Liver (tissue), 9 donors: ENCODE data around the gene CNKSR3. TPM values are rescaled to one million over a fixed set of nuclear protein-coding genes. Genes with fewer than 3 reads are reported as not detected.
A peak's percentile ranks its signal among the peaks of the same experiment; 100 is the strongest.

Source experiments
- DNase-seq: peaks from one replicate; pipeline ENCODE4 v3.0.0-alpha.2; 2017; ENCODE audit warnings: low spot score
- H3K27ac ChIP-seq, 2 donors: one replicate each; pipeline ENCODE4 v1.7.0; 2013; ENCODE audit warnings: inconsistent platforms in 2 of 2, low read length in 2 of 2, control low read depth in 1 of 2, low read depth in 1 of 2, mild to moderate bottlenecking in 1 of 2
- H3K27me3 ChIP-seq, 4 donors: one replicate each; pipeline versions ENCODE4 v1.6.1 to v1.7.0; 2013; ENCODE audit warnings: low read length in 3 of 4, inconsistent platforms in 1 of 4, mild to moderate bottlenecking in 1 of 4, moderate library complexity in 1 of 4; ENCODE audit not compliant: control insufficient read depth in 4 of 4, insufficient read depth in 4 of 4
- H3K36me3 ChIP-seq, 4 donors: one replicate each; pipeline versions ENCODE4 v1.6.1 to v1.7.0; 2013; ENCODE audit warnings: low read length in 3 of 4, mild to moderate bottlenecking in 3 of 4, low read depth in 1 of 4, moderate library complexity in 1 of 4; ENCODE audit not compliant: control insufficient read depth in 4 of 4, insufficient read depth in 3 of 4
- H3K4me1 ChIP-seq, 4 donors: one replicate each; pipeline versions ENCODE4 v1.6.1 to v1.7.0; 2013; ENCODE audit warnings: low read length in 3 of 4, mild to moderate bottlenecking in 3 of 4, moderate library complexity in 1 of 4; ENCODE audit not compliant: control insufficient read depth in 4 of 4, insufficient read depth in 4 of 4
- H3K4me3 ChIP-seq, 3 donors: one replicate each; pipeline versions ENCODE4 v1.6.1 to v1.7.0; 2013; ENCODE audit warnings: low read length in 3 of 3, control low read depth in 1 of 3, low read depth in 1 of 3, mild to moderate bottlenecking in 1 of 3
- H3K9ac ChIP-seq, 2 donors: one replicate each; pipeline ENCODE4 v1.7.0; 2013; ENCODE audit warnings: low read length in 2 of 2, mild to moderate bottlenecking in 2 of 2, moderate library complexity in 2 of 2, control low read depth in 1 of 2, low read depth in 1 of 2
- H3K9me3 ChIP-seq, 4 donors: one replicate each; pipeline versions ENCODE4 v1.6.1 to v1.7.0; 2013; ENCODE audit warnings: low read length in 3 of 4; ENCODE audit not compliant: control insufficient read depth in 4 of 4
- EGR1 ChIP-seq, 2 donors: IDR thresholded peaks; 2 replicates each; pipeline ENCODE4 v1.6.1; 2016 to 2018; ENCODE audit warnings: antibody characterized with exemption in 2 of 2, low read depth in 2 of 2
- FOXA1 ChIP-seq: IDR thresholded peaks from 2 replicates; pipeline ENCODE4 v1.6.1; 2016; ENCODE audit warnings: antibody characterized with exemption
- FOXA2 ChIP-seq: IDR thresholded peaks from 2 replicates; pipeline ENCODE4 v1.6.1; 2016; ENCODE audit warnings: antibody characterized with exemption
- GABPA ChIP-seq, 2 donors: IDR thresholded peaks in 1 of 2; conservative IDR thresholded peaks in 1 of 2; 2 replicates each; pipeline ENCODE4 v1.6.1; 2016; ENCODE audit warnings: antibody characterized with exemption in 2 of 2, mild to moderate bottlenecking in 1 of 2, moderate library complexity in 1 of 2
- HNF4A ChIP-seq, 2 donors: conservative IDR thresholded peaks; 2 replicates each; pipeline ENCODE4 v1.6.1; 2016; ENCODE audit warnings: antibody characterized with exemption in 2 of 2, mild to moderate bottlenecking in 2 of 2
- HNF4G ChIP-seq: IDR thresholded peaks from 2 replicates; pipeline ENCODE4 v1.6.1; 2016; ENCODE audit warnings: antibody characterized with exemption
- JUND ChIP-seq, 2 donors: IDR thresholded peaks; 2 replicates each; pipeline ENCODE4 v1.6.1; 2016; ENCODE audit warnings: antibody characterized with exemption in 2 of 2
- NR2F2 ChIP-seq: IDR thresholded peaks from 2 replicates; pipeline ENCODE4 v1.6.1; 2016; ENCODE audit warnings: antibody characterized with exemption
- RAD21 ChIP-seq, 2 donors: IDR thresholded peaks; 2 replicates each; pipeline ENCODE4 v1.6.1; 2016; ENCODE audit warnings: antibody characterized with exemption in 2 of 2, mild to moderate bottlenecking in 2 of 2
- RXRA ChIP-seq, 2 donors: IDR thresholded peaks; 2 replicates each; pipeline ENCODE4 v1.6.1; 2017 to 2018; ENCODE audit warnings: antibody characterized with exemption in 2 of 2, mild to moderate bottlenecking in 1 of 2
- SP1 ChIP-seq: IDR thresholded peaks from 2 replicates; pipeline ENCODE4 v1.6.1; 2018; ENCODE audit warnings: antibody characterized with exemption, mild to moderate bottlenecking
- TAF1 ChIP-seq: conservative IDR thresholded peaks from 2 replicates; pipeline ENCODE4 v1.6.1; 2016; ENCODE audit warnings: antibody characterized with exemption, mild to moderate bottlenecking
- YY1 ChIP-seq: IDR thresholded peaks from 2 replicates; pipeline ENCODE4 v1.6.1; 2016; ENCODE audit warnings: antibody characterized with exemption, mild to moderate bottlenecking
- WGBS: extraction: QIAGEN DNeasy Blood & Tissue Kit; methylation state at CpG from one replicate; pipeline ENCODE4 v1.1.7; 2013; 5-methylcytosine and 5-hydroxymethylcytosine counted together
- polyA plus RNA-seq, 2 donors: library from polyadenylated mRNA; stranded (reverse) in 1 of 2; unstranded in 1 of 2; fragments of 200-250 nt in 1 of 2; fragments of >200 nt in 1 of 2; fragmentation: Nextera tagmentation in 1 of 2; extraction: Ambion mirVana in 1 of 2; gene quantifications; one replicate each; pipeline versions ENCODE4 v1.2.1 to v1.2.3, GENCODE V29; 2013 to 2015
- total RNA-seq, 2 donors: library from RNA; depleted of rRNA; stranded (reverse); fragments of >200 nt; gene quantifications; one replicate each; pipeline ENCODE4 v1.2.3, GENCODE V29; 2014
- TF ChIP-seq, protein P1 (sequence below): IDR thresholded peaks from 2 replicates; pipeline ENCODE4 v1.6.1; 2016; ENCODE audit warnings: antibody characterized with exemption
- TF ChIP-seq, protein P2 (sequence below): fragments of 150-350 bp; IDR thresholded peaks from 2 replicates; pipeline ENCODE4 v1.5.1; 2017; ENCODE audit warnings: improper control_type of control experiment, low read depth, low read length; ENCODE audit not compliant: missing input control
- TF ChIP-seq, protein P3 (sequence below): IDR thresholded peaks from 2 replicates; pipeline ENCODE4 v1.6.1; 2016; ENCODE audit warnings: antibody characterized with exemption
- TF ChIP-seq, protein P4 (sequence below): IDR thresholded peaks from 2 replicates; pipeline ENCODE4 v1.6.1; 2016; ENCODE audit warnings: antibody characterized with exemption
- TF ChIP-seq, protein P5 (sequence below): IDR thresholded peaks from 2 replicates; pipeline ENCODE4 v1.6.1; 2016; ENCODE audit warnings: antibody characterized with exemption, mild to moderate bottlenecking
- donor health status: healthy.
- donor health status: healthy.
- donor health status: healthy.
- donor health status: healthy.
- donor health status: healthy.

CNKSR3 gene
- total and polyA plus RNA-seq, 4 donors = 6.4 to 22.7 (median 15.0) TPM

DNA sequence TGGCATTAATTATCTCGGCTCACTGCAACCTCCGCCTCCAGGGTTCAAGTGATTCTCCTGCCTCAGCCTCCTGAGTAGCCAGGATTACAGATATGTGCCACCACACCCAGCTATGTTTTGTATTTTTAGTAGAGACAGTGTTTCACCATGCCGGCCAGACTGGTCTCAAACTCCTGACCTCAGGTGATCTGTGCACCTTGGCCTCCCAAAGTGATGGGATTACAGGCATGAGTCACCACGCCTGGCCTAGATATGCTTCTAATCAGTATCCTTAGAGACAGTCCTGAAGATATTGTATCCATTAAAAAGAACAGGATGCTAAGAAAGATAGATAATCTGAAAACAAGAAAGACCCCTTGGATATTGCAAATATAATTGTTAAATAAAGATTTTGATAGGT lies 150.8 kb downstream of the CNKSR3 start:
- TF ChIP-seq, protein P1, sequence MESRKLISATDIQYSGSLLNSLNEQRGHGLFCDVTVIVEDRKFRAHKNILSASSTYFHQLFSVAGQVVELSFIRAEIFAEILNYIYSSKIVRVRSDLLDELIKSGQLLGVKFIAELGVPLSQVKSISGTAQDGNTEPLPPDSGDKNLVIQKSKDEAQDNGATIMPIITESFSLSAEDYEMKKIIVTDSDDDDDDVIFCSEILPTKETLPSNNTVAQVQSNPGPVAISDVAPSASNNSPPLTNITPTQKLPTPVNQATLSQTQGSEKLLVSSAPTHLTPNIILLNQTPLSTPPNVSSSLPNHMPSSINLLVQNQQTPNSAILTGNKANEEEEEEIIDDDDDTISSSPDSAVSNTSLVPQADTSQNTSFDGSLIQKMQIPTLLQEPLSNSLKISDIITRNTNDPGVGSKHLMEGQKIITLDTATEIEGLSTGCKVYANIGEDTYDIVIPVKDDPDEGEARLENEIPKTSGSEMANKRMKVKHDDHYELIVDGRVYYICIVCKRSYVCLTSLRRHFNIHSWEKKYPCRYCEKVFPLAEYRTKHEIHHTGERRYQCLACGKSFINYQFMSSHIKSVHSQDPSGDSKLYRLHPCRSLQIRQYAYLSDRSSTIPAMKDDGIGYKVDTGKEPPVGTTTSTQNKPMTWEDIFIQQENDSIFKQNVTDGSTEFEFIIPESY = no peak
- TF ChIP-seq GABPA (IDR thresholded peaks at IDR 0.05 in 1 of 2, conservative IDR thresholded peaks at IDR 0.05 in 1 of 2) (no peak), YY1 (no peak), TAF1 (no peak)
- TF ChIP-seq, protein P2, sequence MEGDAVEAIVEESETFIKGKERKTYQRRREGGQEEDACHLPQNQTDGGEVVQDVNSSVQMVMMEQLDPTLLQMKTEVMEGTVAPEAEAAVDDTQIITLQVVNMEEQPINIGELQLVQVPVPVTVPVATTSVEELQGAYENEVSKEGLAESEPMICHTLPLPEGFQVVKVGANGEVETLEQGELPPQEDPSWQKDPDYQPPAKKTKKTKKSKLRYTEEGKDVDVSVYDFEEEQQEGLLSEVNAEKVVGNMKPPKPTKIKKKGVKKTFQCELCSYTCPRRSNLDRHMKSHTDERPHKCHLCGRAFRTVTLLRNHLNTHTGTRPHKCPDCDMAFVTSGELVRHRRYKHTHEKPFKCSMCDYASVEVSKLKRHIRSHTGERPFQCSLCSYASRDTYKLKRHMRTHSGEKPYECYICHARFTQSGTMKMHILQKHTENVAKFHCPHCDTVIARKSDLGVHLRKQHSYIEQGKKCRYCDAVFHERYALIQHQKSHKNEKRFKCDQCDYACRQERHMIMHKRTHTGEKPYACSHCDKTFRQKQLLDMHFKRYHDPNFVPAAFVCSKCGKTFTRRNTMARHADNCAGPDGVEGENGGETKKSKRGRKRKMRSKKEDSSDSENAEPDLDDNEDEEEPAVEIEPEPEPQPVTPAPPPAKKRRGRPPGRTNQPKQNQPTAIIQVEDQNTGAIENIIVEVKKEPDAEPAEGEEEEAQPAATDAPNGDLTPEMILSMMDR = no peak
- TF ChIP-seq, protein P3, sequence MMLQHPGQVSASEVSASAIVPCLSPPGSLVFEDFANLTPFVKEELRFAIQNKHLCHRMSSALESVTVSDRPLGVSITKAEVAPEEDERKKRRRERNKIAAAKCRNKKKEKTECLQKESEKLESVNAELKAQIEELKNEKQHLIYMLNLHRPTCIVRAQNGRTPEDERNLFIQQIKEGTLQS = no peak
- TF ChIP-seq, protein P4, sequence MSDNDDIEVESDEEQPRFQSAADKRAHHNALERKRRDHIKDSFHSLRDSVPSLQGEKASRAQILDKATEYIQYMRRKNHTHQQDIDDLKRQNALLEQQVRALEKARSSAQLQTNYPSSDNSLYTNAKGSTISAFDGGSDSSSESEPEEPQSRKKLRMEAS = no peak
- H3K9ac ChIP-seq = no peak overlapping the region

DNA sequence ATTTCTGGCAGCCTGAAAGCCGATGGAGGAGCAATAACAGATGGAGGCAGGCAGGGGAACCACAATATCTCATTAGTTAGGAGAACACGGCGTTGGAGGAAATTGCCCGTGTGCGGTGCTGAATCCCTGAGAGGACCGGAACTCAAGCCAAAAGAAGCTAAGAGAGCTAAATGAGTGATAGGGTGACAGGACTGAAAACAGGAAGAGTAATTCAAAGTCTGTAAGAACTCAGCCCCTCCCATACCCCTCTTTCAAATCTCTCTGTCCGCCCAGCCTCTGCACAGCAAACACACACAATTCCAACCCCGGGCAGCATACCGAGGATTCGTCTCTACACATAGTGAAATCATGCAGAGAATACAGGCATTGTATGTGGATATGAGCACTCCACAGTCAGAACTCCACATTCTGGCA lies 151.3 kb downstream of the CNKSR3 start:
- H3K27me3 ChIP-seq = no peaks in the 10 kb centered on the region
- no peak overlapping the region for H3K27ac ChIP-seq
- no peaks in the 10 kb centered on the region for H3K9me3 ChIP-seq
- H3K36me3 ChIP-seq = no peaks in the 10 kb centered on the region
- H3K4me3 ChIP-seq = peak overlapping the region in 1 of 3 donors; percentile 8
- H3K4me1 ChIP-seq = no peaks in the 10 kb centered on the region
- 63% methylated on average over 10 of the region's 10 CpGs for WGBS
- TF ChIP-seq, protein P2 = no peak
- TF ChIP-seq EGR1 (IDR thresholded peaks at IDR 0.05; ENCODE audit: low read depth in 2 of 2) (no peak), JUND (IDR thresholded peaks at IDR 0.05) (no peak), GABPA (IDR thresholded peaks at IDR 0.05 in 1 of 2, conservative IDR thresholded peaks at IDR 0.05 in 1 of 2) (no peak), HNF4A (conservative IDR thresholded peaks at IDR 0.05) (no peak), FOXA1 (no peak), TAF1 (no peak), HNF4G (no peak), NR2F2 (no peak), FOXA2 (no peak), SP1 (no peak), YY1 (no peak), RAD21 (IDR thresholded peaks at IDR 0.05) (no peak), RXRA (IDR thresholded peaks at IDR 0.05) (no peak)
- TF ChIP-seq, protein P1 = no peak
- TF ChIP-seq, protein P3 = no peak
- TF ChIP-seq, protein P4 = no peak
- TF ChIP-seq, protein P5, sequence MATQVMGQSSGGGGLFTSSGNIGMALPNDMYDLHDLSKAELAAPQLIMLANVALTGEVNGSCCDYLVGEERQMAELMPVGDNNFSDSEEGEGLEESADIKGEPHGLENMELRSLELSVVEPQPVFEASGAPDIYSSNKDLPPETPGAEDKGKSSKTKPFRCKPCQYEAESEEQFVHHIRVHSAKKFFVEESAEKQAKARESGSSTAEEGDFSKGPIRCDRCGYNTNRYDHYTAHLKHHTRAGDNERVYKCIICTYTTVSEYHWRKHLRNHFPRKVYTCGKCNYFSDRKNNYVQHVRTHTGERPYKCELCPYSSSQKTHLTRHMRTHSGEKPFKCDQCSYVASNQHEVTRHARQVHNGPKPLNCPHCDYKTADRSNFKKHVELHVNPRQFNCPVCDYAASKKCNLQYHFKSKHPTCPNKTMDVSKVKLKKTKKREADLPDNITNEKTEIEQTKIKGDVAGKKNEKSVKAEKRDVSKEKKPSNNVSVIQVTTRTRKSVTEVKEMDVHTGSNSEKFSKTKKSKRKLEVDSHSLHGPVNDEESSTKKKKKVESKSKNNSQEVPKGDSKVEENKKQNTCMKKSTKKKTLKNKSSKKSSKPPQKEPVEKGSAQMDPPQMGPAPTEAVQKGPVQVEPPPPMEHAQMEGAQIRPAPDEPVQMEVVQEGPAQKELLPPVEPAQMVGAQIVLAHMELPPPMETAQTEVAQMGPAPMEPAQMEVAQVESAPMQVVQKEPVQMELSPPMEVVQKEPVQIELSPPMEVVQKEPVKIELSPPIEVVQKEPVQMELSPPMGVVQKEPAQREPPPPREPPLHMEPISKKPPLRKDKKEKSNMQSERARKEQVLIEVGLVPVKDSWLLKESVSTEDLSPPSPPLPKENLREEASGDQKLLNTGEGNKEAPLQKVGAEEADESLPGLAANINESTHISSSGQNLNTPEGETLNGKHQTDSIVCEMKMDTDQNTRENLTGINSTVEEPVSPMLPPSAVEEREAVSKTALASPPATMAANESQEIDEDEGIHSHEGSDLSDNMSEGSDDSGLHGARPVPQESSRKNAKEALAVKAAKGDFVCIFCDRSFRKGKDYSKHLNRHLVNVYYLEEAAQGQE = no peak
- H3K9ac ChIP-seq = no peak overlapping the region
- DNase-seq = no peak

More for the DNA sequence above, 150.8 kb downstream of the CNKSR3 start:
- no peaks in the 10 kb centered on the region for H3K9me3 ChIP-seq
- no peaks in the 10 kb centered on the region for H3K27me3 ChIP-seq
- no peaks in the 10 kb centered on the region for H3K36me3 ChIP-seq
- 74% methylated on average over 4 of the region's 4 CpGs for WGBS
- no peak for DNase-seq
- H3K4me1 ChIP-seq = no peaks in the 10 kb centered on the region
- H3K4me3 ChIP-seq = no peak overlapping the region
- no peak overlapping the region for H3K27ac ChIP-seq
